ENCODE results near the gene PPP1R11. TPM values are rescaled to one million over a fixed set of nuclear protein-coding genes. Genes with fewer than 3 reads are reported as not detected.
A peak's percentile ranks its signal among the peaks of the same experiment; 100 is the strongest.

The PPP1R11 gene
- total RNA-seq, 1 experiment from 2014 or later: 23.8 TPM

DNA sequence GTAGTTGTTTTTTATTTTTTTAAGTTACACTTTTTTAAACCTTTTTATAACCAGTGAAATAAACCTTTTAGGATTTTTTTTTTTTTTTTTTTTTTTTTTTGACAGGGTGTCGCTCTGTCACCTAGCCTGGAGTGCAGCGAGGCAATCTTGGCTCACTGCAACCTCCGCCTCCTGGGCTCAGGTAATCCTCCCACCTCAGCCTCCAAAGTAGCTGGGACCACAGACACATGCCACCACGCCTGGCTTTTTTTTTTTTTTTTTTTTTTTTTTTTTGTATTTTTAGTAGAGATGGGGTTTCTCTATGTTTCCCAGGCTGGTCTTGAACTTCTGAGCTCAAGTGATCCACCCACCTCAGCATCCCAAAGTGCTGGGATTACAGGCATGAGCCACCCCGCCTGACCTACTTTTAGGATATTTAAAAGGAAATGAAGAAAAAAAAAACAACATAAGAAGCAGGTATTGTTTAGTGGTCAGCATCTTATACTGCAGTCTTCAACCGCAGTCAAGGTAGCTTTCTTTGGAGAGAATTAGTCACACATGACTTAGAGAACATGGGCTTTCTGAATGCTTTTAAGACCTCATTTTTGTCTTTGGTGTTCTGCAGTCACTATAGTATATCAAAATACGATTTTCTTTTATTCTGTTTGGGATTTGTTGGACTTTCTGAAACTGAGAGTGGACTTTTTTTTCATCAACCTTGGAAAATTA, 4.4 kb upstream of the PPP1R11 start:
- Histone ChIP-seq H3K27ac (ENCODE audit: insufficient read length, low read depth, low read length) (no peak overlapping the region), H2BK120ac (ENCODE audit: low read depth, low read length, poor library complexity, severe bottlenecking) (no peak overlapping the region), H3K27me3 (ENCODE audit: insufficient read depth, low read length) (no peaks in the 10 kb centered on the region), H3T11ph (ENCODE audit: low read length) (no peak overlapping the region), H4K91ac (ENCODE audit: insufficient read length, low read depth, low read length) (no peak overlapping the region), H2AK5ac (ENCODE audit: insufficient read length, low read length) (no peak overlapping the region), H3K9ac (ENCODE audit: extremely low read depth, insufficient read length, low read length) (no peak overlapping the region), H3K4me2 (ENCODE audit: insufficient read depth, insufficient read length, low read length) (peak overlapping the region; percentile 86), H2AFZ (ENCODE audit: low read length) (no peak overlapping the region), H3K14ac (ENCODE audit: insufficient read depth, low read length) (no peak overlapping the region), H2BK15ac (ENCODE audit: low read depth, low read length) (no peak overlapping the region), H2BK20ac (ENCODE audit: low read depth, low read length, poor library complexity, severe bottlenecking) (no peak overlapping the region), H3K23ac (ENCODE audit: insufficient read length, low read depth, low read length) (no peak overlapping the region), H2BK12ac (ENCODE audit: insufficient read length, low read depth, low read length) (no peak overlapping the region), H3K18ac (ENCODE audit: insufficient read length, low read depth, low read length) (no peak overlapping the region), H4K5ac (ENCODE audit: insufficient read length, low read depth, low read length) (no peak overlapping the region), H4K20me1 (ENCODE audit: control insufficient read depth, insufficient read depth, insufficient read length) (no peaks in the 10 kb centered on the region), H3K23me2 (ENCODE audit: insufficient read length, low read depth, low read length, poor library complexity, severe bottlenecking) (peaks cover 26% of the 10 kb centered on the region), H3K56ac (ENCODE audit: insufficient read length, low read depth, low read length) (no peak overlapping the region), H3K4ac (ENCODE audit: low read depth, low read length) (no peak overlapping the region), H3K79me1 (ENCODE audit: insufficient read depth, low read depth, low read length, poor library complexity, severe bottlenecking) (no peaks in the 10 kb centered on the region), H3K9me3 (ENCODE audit: control insufficient read depth, low read depth, low read length) (no peaks in the 10 kb centered on the region), H3K4me1 (ENCODE audit: insufficient read depth, low read length) (0 out of 2 replicates have a peak, but pooled peaks cover 4% of the 10 kb centered on the region), H3K79me2 (ENCODE audit: insufficient read depth, low read length) (no peaks in the 10 kb centered on the region), H4K8ac (replicated peaks; ENCODE audit: insufficient read length, low read depth, low read length) (no peak overlapping the region), H2BK5ac (ENCODE audit: insufficient read length, low read length) (no peak overlapping the region)
- Mint-ChIP-seq H3K4me1 (peaks cover 18 to 24% of the 10 kb centered on the region in 2 experiments), H3K36me3 (ENCODE audit: insufficient read depth in 1 of 3, low read depth in 3 of 3) (peaks cover 1 to 10% (median 10%) of the 10 kb centered on the region in 3 experiments; a peak in 6 of 7 replicates), H3K27me3 (ENCODE audit: low read depth) (no peaks in the 10 kb centered on the region), H3K4me3 (peak overlapping the region; percentile 95 to 97; a peak in 4 of 5 replicates), H3K27ac (no peak overlapping the region), H3K9me3 (no peaks in the 10 kb centered on the region; a peak in 1 of 5 replicates)
- no CpG with 5 or more reads among the region's 7 CpGs for WGBS (ENCODE audit: extremely low coverage, insufficient read length, low lambda C conversion rate)
- DNase-seq: no peak
- TF ChIP-seq, protein P1, sequence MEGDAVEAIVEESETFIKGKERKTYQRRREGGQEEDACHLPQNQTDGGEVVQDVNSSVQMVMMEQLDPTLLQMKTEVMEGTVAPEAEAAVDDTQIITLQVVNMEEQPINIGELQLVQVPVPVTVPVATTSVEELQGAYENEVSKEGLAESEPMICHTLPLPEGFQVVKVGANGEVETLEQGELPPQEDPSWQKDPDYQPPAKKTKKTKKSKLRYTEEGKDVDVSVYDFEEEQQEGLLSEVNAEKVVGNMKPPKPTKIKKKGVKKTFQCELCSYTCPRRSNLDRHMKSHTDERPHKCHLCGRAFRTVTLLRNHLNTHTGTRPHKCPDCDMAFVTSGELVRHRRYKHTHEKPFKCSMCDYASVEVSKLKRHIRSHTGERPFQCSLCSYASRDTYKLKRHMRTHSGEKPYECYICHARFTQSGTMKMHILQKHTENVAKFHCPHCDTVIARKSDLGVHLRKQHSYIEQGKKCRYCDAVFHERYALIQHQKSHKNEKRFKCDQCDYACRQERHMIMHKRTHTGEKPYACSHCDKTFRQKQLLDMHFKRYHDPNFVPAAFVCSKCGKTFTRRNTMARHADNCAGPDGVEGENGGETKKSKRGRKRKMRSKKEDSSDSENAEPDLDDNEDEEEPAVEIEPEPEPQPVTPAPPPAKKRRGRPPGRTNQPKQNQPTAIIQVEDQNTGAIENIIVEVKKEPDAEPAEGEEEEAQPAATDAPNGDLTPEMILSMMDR (conservative IDR thresholded peaks at IDR 0.05): no peak
